ENCODE results near the gene TBCCD1. TPM values are rescaled to one million over a fixed set of nuclear protein-coding genes. Genes with fewer than 3 reads are reported as not detected.

TBCCD1 gene
- total and polyA plus RNA-seq, 2 of the 4 experiments (the other 2 are of a cell fraction), result 7.9 to 19.7 TPM

DNA sequence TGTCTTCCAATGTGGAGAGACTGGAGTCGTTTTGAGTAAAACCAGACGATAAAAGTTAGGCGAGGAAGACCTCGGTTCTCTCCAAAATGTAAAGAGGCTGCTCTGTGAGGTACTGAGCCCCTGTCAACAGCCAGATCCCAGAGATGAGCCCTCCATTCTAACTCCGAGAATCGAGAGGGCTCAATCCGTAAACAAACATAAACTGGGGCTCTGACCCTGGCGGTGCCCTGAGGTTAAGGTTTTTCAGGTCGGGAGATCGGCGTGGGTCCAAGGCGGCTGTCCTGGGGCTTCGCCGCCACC is 417 bp downstream of the TBCCD1 start:
- H3K4me1 ChIP-seq (ENCODE audit: control insufficient read depth, insufficient read depth, low read length), result peaks cover 6% of the 10 kb centered on the region; the same call in 1 of the 2 replicates
- in situ Hi-C loops (cut with MboI; ENCODE audit: low sequenced_read_pairs) (no loop called here), intact Hi-C loops (cut with micrococcal nuclease) (loop anchor here (1.0 to 5.0 kb wide), 2 partner anchors 255 to 459 kb away; partner anchors contain the start of gene ETV5), dilution Hi-C loops (cut with HindIII; ENCODE audit: low sequenced_read_pairs, unreplicated experiment) (no loop called here)
- H3K36me3 ChIP-seq (ENCODE audit: control insufficient read depth, insufficient read depth, low read length), result no peaks in the 10 kb centered on the region; the same call in 1 of the 2 replicates
- peak overlapping the region; percentile 76 for H3K4ac ChIP-seq (ENCODE audit: low read depth, low read length)
- H3K18ac ChIP-seq (ENCODE audit: low read depth, low read length), result no peak overlapping the region
- H2BK20ac ChIP-seq (ENCODE audit: low read depth, low read length), result no peak overlapping the region
- H2BK120ac ChIP-seq (ENCODE audit: low read depth, low read length), result no peak overlapping the region
- ATAC-seq (ENCODE audit: low read depth) (no peak; the same call in 1 of the 2 replicates), DNase-seq (no peak)
- no peaks in the 10 kb centered on the region for H3K9me3 ChIP-seq (ENCODE audit: control insufficient read depth, insufficient read depth, low read length)
- TF ChIP-seq BHLHE40 (IDR thresholded peaks at IDR 0.05; ENCODE audit: low read depth, low read length) (no peak), POLR2A (IDR thresholded peaks at IDR 0.05; ENCODE audit: low read depth, low read length) (no peak), CEBPB (IDR thresholded peaks at IDR 0.05; ENCODE audit: low read depth, low read length) (no peak), SMC3 (IDR thresholded peaks at IDR 0.05; ENCODE audit: low read depth, low read length) (no peak), RCOR1 (IDR thresholded peaks at IDR 0.05; ENCODE audit: insufficient replicate concordance, low read length) (no peak), MAFK (IDR thresholded peaks at IDR 0.05; ENCODE audit: low read depth, low read length) (no peak), MAZ (IDR thresholded peaks at IDR 0.05; ENCODE audit: borderline replicate concordance, low read depth, low read length) (no peak), MXI1 (IDR thresholded peaks at IDR 0.05; ENCODE audit: borderline replicate concordance, low read depth, low read length) (no peak), RFX5 (IDR thresholded peaks at IDR 0.05; ENCODE audit: low read depth, low read length) (no peak), NFE2L2 (IDR thresholded peaks at IDR 0.05; ENCODE audit: low read depth, low read length) (no peak), FOS (IDR thresholded peaks at IDR 0.05; ENCODE audit: low read depth, low read length) (no peak), RAD21 (IDR thresholded peaks at IDR 0.05; ENCODE audit: low read length) (no peak), CHD1 (IDR thresholded peaks at IDR 0.05; ENCODE audit: low read depth, low read length) (no peak)
- TF ChIP-seq, protein P1, sequence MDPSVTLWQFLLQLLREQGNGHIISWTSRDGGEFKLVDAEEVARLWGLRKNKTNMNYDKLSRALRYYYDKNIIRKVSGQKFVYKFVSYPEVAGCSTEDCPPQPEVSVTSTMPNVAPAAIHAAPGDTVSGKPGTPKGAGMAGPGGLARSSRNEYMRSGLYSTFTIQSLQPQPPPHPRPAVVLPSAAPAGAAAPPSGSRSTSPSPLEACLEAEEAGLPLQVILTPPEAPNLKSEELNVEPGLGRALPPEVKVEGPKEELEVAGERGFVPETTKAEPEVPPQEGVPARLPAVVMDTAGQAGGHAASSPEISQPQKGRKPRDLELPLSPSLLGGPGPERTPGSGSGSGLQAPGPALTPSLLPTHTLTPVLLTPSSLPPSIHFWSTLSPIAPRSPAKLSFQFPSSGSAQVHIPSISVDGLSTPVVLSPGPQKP (IDR thresholded peaks at IDR 0.05; ENCODE audit: borderline replicate concordance, low read depth, low read length), result no peak
- TF ChIP-seq, protein P2, sequence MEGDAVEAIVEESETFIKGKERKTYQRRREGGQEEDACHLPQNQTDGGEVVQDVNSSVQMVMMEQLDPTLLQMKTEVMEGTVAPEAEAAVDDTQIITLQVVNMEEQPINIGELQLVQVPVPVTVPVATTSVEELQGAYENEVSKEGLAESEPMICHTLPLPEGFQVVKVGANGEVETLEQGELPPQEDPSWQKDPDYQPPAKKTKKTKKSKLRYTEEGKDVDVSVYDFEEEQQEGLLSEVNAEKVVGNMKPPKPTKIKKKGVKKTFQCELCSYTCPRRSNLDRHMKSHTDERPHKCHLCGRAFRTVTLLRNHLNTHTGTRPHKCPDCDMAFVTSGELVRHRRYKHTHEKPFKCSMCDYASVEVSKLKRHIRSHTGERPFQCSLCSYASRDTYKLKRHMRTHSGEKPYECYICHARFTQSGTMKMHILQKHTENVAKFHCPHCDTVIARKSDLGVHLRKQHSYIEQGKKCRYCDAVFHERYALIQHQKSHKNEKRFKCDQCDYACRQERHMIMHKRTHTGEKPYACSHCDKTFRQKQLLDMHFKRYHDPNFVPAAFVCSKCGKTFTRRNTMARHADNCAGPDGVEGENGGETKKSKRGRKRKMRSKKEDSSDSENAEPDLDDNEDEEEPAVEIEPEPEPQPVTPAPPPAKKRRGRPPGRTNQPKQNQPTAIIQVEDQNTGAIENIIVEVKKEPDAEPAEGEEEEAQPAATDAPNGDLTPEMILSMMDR (conservative IDR thresholded peaks at IDR 0.05; ENCODE audit: low read depth, low read length), result no peak
- TF ChIP-seq, protein P3, sequence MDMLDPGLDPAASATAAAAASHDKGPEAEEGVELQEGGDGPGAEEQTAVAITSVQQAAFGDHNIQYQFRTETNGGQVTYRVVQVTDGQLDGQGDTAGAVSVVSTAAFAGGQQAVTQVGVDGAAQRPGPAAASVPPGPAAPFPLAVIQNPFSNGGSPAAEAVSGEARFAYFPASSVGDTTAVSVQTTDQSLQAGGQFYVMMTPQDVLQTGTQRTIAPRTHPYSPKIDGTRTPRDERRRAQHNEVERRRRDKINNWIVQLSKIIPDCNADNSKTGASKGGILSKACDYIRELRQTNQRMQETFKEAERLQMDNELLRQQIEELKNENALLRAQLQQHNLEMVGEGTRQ (IDR thresholded peaks at IDR 0.05; ENCODE audit: low read depth, low read length), result no peak
- 0 out of 2 replicates have a peak, but pooled peaks cover 2% of the 10 kb centered on the region for H3K9me1 ChIP-seq (ENCODE audit: insufficient read depth, low read length)
- no peak overlapping the region for H2BK15ac ChIP-seq (ENCODE audit: low read depth, low read length)
- no peaks in the 10 kb centered on the region for H4K20me1 ChIP-seq (ENCODE audit: insufficient read depth, low read length)
- H3K27me3 ChIP-seq (ENCODE audit: control insufficient read depth, insufficient read depth, low read length), result no peaks in the 10 kb centered on the region
- peak overlapping the region; percentile 97 for H3K23ac ChIP-seq (ENCODE audit: low read depth, low read length)
- H3K27ac ChIP-seq (ENCODE audit: insufficient read depth, low read length), result peak overlapping the region; percentile 75
- H3K14ac ChIP-seq (replicated peaks; ENCODE audit: low read depth, low read length), result peak overlapping the region; percentile 71
- H4K5ac ChIP-seq (ENCODE audit: low read depth, low read length), result peak overlapping the region; percentile 62; the same call in 1 of the 2 replicates
- H2AK9ac ChIP-seq (replicated peaks; ENCODE audit: low read depth, low read length, poor library complexity), result peak overlapping the region; percentile 90
- H3K4me2 ChIP-seq (ENCODE audit: low read depth, low read length), result peak overlapping the region; percentile 94
- peak overlapping the region; percentile 87 for H3K4me3 ChIP-seq (ENCODE audit: insufficient read depth, low read depth, low read length)
- ChIA-PET CTCF (interaction anchor here (1.4 kb wide), 1 partner anchor 43 kb away, joined by 3 read pairs; no protein-coding TSS in a partner anchor), POLR2A (ENCODE audit: unreplicated experiment) (no interaction called here)
- H3K79me1 ChIP-seq (ENCODE audit: low read depth in 1 of 2, low read length in 2 of 2), result peaks cover 24 to 35% of the 10 kb centered on the region in 2 experiments
- no TSS peak for BruUV-seq (replicated peaks)
- H4K8ac ChIP-seq (ENCODE audit: low read depth in 2 of 2, low read length in 2 of 2), result peak overlapping the region; percentile 94 to 98
- H3K9ac ChIP-seq (ENCODE audit: low read depth, low read length), result peak overlapping the region; percentile 88
- H4K91ac ChIP-seq (ENCODE audit: insufficient read depth, low read depth, low read length), result peak overlapping the region; percentile 87
- 0% methylated on average over 6 of the region's 14 CpGs; no CpG with 5 or more reads in 1 of the 2 experiments for WGBS, 2 experiments (ENCODE audit: extremely low coverage in 2 of 2, insufficient read length in 1 of 2)
- H2BK5ac ChIP-seq (ENCODE audit: low read depth, low read length, poor library complexity, severe bottlenecking), result peak overlapping the region; percentile 50
- H3K56ac ChIP-seq (ENCODE audit: extremely low read depth, insufficient read depth, low read length), result peak overlapping the region; percentile 79
- H2AK5ac ChIP-seq (ENCODE audit: low read depth, low read length), result no peak overlapping the region
- H2AFZ ChIP-seq (replicated peaks; ENCODE audit: low read length, poor library complexity), result peak overlapping the region; percentile 97

All from IMR-90 (cell line).